GM10847 (cell line): Measurements from ENCODE around the gene HIVEP3.

Source experiments
- POLR2A ChIP-seq: IDR thresholded peaks from 2 replicates; pipeline ENCODE4 v1.6.1; 2011; ENCODE audit not compliant: insufficient read length; ENCODE audit errors: extremely low read depth

Gene HIVEP3

DNA sequence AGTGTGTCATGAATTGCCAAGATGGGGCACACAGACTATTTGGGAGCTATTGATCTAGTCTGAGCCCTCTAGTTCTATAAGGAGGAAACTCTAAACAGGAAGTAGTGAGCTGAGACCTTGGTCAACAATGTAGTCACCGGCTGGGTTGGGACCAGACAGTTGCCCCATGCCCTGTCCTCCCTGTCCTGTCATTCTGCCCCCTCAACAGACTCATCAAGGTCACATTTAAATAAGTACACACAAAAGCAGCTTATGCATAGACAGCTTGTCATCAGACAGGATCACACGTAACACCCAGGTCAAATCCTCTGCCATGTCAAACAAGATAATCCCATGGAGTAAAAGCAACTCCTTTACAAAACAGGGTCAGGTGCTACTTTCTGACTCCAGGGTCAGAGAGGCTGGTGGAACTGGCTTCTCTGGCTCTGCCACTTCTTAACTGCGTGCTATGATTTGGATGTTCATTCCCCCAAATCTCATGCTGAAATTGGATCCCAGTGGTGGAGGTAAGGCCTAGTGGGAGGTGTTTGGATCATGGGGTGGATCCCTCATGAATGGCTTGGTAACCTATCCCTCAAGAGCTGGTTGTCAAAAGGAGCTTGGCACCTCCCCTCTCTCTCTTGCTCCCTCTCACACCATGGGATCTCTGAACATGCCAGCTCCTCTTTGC, 128.9 kb downstream of the HIVEP3 start:
- TF ChIP-seq POLR2A: no peak

DNA sequence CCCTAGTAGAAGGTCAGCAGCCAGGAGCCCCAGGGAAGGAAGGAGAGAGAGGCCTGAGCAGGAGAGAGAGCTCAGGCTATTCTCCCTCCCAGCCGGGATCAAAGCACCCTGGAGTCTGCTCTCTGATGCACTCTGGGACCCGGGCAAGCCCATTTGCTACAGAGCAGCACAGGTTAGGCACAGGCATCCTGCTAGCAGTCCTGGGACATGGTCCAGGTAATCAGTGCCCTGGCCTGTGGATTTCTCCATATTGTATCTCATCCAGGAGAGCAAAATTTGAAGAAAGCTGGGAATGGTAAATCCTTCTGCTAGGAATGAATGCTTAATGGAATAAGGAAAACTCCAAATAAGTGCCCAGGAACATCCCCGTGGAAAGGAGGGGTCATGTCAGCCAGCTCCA, 130.3 kb downstream of the HIVEP3 start:
- no peak for TF ChIP-seq POLR2A

DNA sequence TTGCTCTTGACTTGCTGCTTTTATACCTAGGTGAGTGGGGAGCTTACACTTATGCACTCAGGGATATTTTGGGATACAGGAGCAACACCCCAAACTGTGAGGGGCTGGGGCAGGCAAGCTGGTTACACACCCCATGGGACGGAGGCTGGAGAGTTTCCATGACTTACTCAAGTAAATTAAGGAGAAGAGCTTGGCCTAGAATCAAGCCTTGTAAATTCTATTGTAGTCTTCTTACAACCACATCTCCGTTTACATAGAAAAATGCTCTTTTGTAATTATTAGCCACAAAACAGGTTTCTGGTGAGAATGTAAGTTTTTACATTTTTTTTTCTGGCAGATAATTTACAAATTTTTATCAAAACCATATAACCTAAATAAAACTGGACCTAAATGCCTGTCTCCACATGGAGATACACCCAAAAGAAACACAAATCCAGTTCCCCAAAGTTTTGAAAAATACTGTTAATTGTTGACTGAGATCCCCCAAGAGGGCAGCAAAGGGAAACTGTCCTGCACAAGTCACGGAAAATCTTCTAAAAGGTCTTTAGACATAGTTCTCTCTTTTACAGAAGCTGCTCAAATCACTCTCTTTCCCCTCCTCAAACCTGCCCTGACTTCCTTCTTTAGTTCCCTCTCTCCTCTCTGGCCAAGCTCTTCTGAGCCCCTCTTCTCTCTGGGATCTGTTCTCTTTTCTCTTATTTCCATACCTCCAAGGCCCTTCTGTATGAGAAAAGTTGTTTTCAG, 134.0 kb downstream of the HIVEP3 start:
- no peak for TF ChIP-seq POLR2A

DNA sequence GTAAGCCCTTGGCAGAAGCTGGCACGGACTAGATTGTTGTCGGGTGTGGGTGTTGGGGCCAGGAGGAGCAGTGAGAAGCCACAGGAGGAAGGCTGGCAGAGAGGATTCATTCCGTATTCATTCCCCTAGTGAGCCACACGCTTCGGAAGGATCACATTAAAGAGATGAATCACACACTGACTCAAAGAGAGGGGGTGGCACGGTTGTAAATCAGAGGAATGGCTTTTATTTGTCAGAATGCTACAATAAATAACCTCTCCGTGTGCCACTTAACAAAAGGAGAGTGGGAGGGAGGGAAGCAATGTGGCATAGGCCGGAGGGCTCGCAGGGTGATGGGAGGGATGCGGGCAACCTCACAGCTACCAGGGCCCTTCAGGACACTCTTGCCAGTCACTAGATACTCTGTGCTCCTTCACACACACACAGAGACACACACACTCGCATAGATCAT, 135.5 kb downstream of the HIVEP3 start:
- no peak for TF ChIP-seq POLR2A

DNA sequence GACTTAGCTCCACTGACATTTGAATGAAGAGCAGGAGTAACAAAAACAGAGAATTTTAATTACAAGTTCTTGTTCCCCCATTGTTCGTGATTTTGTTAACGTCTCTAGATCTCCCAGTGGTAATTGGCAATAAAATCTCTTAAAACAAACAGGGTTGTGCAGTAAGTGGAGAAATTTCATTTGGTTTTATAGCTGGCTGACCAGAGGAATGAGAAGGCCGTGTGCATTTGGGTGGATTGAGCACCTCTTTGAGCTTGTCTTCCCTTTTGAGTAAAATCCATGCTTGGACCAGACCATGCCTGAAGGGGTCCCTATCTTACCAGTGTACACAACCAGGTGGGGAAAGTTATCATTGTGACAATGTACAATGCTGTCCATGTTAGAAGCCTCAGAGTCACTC, 137.8 kb downstream of the HIVEP3 start:
- TF ChIP-seq POLR2A: no peak

DNA sequence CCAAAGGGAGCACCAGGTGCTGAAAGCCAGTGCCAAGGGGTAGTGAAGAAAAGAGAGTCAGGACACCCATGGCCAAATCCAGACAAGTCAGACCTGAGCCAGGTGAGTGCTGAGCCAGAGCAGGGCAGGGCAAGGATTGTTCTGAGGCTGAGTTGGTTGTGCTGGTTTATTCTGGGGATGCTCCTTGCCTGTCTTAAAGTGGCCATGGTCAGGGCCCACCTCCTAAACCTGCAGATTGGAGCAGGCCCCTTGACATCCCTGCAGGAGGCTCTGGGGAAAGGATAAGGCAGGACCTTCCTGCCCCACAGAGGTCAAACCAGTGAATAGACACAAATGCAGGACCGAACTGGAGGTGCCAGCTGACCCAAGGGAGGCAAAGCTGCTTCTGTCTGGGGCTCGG, 138.4 kb downstream of the HIVEP3 start:
- no peak for TF ChIP-seq POLR2A

DNA sequence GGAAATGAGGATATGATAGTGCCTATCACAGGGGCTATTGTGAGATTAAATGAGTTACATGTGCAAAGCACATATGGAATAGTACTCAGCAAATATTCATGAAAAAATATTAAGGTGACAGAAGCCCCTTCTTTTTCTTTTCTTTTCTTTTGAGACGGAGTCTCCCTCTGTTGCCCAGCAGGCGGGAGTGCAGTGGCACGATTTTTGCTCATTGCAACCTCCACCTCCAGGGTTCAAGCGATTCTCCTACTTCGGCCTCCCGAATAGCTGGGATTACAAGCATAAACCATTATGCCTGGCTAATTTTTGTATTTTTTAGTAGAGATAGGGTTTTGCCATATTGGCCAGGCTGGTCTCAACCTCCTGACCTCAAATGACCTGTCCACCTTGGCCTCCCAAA, 139.4 kb downstream of the HIVEP3 start:
- TF ChIP-seq POLR2A: no peak

DNA sequence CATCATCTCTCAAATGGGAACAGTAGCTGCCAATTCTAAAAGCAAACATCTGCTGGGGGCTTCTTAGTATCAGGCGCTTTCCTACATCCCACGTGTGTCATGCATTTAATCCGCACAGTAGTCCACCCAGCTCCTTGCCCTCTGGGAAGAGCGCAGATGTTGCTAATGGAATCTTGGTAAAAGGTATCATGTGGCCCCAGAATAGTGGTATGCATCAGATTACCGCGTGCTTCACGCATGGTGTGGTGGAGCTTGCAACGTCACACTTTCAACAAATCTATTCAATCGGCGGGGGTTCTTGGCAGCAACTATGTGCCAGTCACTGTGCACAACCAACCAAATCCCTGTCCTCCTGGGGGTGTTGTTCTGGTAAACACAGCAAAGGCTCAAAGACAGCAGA, 141.0 kb downstream of the HIVEP3 start:
- TF ChIP-seq POLR2A: no peak

DNA sequence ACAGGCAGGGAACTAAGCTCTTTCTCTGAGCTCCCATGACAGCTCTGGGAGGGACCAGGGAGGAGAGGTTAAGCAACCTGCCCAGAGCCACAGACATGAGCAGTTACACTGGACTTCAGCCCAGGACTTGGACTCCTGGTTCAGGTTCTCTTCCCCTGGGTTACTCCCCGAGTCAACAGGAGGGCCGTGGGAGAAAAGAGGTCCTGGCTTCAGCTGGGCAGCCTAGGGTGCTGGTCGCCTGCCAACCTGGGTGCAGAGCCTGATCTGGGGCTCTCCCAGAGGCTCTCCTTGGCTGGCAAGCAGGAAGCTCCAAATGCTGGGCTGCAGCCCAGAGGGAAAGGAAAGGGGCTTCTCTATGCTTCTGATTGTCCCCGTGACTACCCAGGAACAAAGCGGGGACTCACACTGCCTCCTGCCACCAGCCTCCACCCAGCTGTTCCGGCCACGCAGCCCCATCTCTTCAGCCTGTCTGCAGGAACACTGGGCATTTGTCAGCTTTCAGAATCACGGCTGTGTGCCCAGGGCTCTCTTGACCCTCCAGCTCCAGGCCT, 141.8 kb downstream of the HIVEP3 start:
- TF ChIP-seq POLR2A: no peak

DNA sequence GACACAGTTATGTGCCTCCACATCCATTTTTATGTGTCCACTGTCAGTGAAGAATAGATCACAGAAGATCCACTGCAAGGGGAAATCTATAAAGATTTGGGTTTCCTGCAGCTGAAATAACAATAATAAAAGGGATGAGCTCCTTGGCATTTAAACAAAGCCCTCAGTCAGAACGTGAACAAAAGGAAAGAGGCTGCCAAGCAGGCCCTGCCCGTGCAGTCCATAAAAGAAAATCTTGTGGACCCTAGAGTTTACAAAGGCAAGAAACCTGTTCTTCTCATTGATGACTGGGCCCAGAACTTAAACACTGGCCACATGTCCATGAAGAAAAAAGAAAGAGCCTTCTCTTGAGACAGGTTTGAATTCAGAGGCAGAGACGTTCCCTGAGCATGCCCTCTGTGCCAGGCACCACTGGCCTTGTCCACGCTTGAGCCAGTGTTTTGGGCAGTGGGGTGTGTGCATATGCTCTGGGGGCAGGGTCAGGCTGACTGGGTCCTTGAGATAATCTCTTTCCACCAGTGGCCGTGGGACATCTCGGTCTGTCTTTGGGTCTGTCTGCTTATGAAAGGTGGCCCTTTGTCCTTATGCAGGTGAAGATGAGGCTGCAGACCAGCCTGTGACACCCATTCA, 142.7 kb downstream of the HIVEP3 start:
- no peak for TF ChIP-seq POLR2A

DNA sequence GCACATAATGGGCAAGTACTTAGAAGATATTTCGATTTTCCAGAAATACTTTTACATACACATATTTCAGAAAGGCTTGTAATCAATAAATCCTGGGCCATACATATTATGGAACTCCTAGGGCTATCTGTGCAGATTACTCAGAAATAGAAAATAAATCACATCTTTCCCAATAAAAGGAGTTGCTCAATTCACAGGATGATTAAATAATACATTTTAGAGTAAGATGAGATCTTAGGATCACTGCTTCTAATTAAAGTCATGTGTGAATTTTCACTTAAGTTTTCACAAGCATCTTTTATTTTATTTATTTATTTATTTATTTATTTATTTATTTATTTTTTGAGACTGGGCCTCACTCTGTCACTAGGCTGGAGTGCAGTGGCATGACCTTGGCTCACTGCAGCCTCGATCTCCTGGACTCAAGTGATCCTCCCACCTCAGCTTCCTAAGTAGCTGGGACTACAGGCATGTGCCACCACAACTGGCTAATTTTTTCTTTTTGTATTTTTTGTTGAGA, 144.2 kb downstream of the HIVEP3 start:
- no peak for TF ChIP-seq POLR2A

DNA sequence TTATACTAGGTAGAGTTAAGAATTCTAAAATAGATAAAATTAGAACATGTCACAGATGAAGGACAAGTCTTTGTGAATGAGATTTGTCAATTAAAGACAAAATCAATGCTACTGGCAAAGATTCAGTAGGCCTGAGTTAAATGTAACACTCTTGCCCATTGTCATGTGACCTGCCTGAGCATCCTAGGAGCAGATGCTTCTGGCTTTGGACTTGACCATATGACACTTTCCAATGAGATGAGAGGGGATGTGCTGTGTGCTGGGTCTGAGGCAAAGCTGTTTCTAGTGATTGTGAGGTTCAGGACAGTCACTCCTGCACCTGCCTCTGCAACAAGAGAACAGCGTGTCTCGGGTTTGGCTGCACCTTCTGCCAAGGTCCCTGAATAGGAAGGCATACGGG, 144.9 kb downstream of the HIVEP3 start:
- no peak for TF ChIP-seq POLR2A

DNA sequence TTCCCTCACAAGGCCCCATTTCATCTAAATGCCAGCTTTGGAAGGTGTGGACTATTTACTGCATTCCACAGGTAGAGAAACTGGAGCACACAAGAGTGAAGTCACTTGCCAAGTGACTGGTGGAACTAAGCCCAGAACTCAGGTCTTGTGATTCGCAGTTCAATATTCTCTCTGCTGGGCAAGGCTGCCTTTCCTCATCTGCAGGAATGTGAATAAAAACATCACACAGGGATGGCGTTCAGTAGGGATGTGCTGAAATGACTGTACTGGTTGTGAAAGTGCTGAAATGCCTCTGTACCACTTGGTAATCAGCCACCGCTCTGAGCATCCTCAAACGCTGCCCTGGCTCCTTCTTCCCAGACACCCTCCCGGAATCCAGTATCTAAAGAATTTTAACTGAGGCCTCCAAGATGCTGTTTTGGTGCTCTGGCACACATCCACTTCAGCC, 145.6 kb downstream of the HIVEP3 start:
- no peak for TF ChIP-seq POLR2A

DNA sequence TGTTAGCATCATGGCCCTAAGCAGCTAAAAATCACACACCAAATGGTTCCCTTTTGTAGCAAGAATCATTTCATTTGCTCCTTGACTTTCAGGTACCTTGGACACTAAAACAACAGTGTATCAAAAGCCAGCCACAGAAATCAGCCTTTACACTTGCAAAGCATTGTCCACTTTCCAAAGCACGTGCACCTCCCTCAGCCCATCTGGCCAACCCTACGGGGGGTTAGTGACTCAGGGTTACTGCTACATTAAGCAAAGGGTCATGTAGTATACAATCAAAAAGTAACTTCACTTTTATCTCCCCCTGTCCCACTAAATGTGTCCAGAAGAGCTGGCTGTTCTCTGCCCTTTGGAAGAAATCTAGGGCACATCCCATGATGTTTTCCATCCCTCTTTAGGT, 149.7 kb downstream of the HIVEP3 start:
- no peak for TF ChIP-seq POLR2A

DNA sequence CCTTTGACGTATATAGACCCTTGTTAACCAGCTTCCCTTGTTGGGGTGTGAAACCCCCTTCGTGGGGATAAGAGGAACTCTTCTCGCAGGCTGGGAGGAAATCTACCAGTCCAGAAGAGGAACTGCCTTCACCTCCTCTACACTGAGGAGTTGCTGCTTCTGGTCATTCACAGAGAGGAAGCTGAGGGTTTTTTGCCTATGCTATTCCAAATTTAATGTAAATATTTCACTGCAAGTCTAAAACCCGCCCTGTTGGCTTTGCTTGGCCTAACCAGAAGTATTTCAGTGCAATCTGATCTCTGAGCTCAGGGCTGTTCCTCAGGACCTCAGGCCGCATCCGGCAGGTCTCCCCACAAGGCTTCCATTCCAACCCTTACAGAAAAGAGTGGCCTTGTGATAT, 150.1 kb downstream of the HIVEP3 start:
- TF ChIP-seq POLR2A: no peak

DNA sequence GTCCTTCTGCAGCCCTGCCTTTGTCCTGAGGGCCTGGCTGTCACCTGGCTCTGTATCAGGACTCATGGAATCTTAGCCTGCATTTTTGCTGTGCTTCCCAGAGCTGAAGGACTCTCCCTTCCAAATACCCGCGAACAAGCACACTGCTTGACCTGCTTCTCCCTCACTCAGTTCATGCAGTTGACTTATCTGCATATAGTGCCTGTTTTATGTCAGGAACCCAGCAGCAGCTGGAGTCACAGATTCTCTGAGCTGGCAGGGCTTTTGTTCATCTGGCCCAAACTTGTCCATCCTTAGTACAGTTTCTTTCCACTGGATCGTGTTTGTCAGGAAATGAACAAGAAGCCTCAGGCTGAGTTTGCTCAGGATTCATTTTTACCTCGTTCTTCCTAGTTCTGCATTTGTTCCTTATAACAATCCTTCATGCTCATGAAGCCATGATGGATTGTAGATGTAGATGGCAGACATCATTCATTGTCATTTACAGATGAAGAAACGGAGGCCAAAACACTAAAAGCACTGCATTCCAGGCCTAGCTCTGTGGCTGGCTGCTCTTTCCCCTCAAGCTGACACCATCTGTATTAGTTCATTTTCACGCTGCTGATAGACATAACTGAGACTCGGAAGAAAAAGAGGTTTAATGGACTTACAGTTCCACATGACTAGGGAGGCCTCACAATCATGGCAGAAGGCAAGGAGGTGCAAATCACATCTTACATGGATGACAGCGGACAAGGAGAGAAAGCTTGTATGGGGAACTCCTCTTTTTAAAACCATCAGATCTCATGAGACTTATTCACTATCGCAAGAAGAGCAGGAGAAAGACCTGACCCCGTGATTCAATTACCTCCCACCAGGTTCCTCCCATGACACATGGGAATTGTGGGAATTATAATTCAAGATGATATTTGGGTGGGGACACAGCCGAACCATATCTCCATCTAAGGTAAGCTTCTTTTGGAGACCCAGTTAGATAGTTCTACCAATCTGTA, 150.9 kb downstream of the HIVEP3 start:
- no peak for TF ChIP-seq POLR2A
